Prostate gland (tissue), 2 donors: ENCODE measurements around the gene NHLH1. TPM values are rescaled to one million over a fixed set of nuclear protein-coding genes. Genes with fewer than 3 reads are reported as not detected.

Source experiments
- DNase-seq: peaks from one replicate; pipeline ENCODE4 v3.0.0-alpha.2; 2019; ENCODE audit warnings: low spot score
- H3K27ac ChIP-seq, 2 donors: fragments of 200-600 bp; sonication (generic); 2 replicates each; pipeline ENCODE4 v1.5.1; 2017 to 2019
- H3K27me3 ChIP-seq: fragments of 200-600 bp; sonication (generic); replicated peaks from 2 replicates; pipeline ENCODE4 v1.5.1; 2019; ENCODE audit not compliant: insufficient read depth
- H3K36me3 ChIP-seq, 2 donors: fragments of 200-600 bp; sonication (generic); 1 replicate in 1 of 2; 2 replicates in 1 of 2; pipeline versions ENCODE4 v1.5.1 to v1.8.1; 2017 to 2019
- H3K4me1 ChIP-seq: fragments of 200-600 bp; sonication (generic); replicated peaks from 2 replicates; pipeline ENCODE4 v1.5.1; 2019
- H3K4me3 ChIP-seq, 2 donors: fragments of 200-600 bp; sonication (generic); 2 replicates each; pipeline ENCODE4 v1.5.1; 2017 to 2019
- H3K9me3 ChIP-seq: fragments of 200-600 bp; sonication (generic); 2 replicates; pipeline ENCODE4 v1.5.1; 2017
- CTCF ChIP-seq, 4 experiments: fragments of 200-600 bp in 2 of 4; fragments of 450-650 bp in 2 of 4; sonication (generic) in 2 of 4; IDR thresholded peaks; 1 replicate in 3 of 4; 2 replicates in 1 of 4; pipeline ENCODE4 v1.5.1; 2016 to 2019; ENCODE audit warnings: antibody characterized with exemption in 4 of 4, mild to moderate bottlenecking in 2 of 4, moderate library complexity in 2 of 4
- POLR2A ChIP-seq: fragments of 450-650 bp; IDR thresholded peaks from one replicate; pipeline ENCODE4 v1.6.1; 2016; ENCODE audit warnings: antibody characterized with exemption, mild to moderate bottlenecking
- POLR2AphosphoS5 ChIP-seq: sonication (generic); formaldehyde crosslinking; IDR thresholded peaks from one replicate; pipeline ENCODE4 v1.6.1; 2017; ENCODE audit warnings: antibody characterized with exemption
- WGBS: methylation state at CpG from one replicate; pipeline ENCODE4 v1.1.5; 2018; 5-methylcytosine and 5-hydroxymethylcytosine counted together
- intact Hi-C: fragments of 100-400 bp; cut with DNase I; formaldehyde crosslinking; loops from one replicate; pipeline ENCODE4 v1.14.2; 2022
- total RNA-seq, 2 donors: library from RNA; depleted of rRNA; stranded (reverse); fragments of >200 nt; gene quantifications; one replicate each; pipeline ENCODE4 v1.1.0, GENCODE V29; 2016

The NHLH1 gene
- total RNA-seq, 2 donors from 2014 or later, result not detected

DNA sequence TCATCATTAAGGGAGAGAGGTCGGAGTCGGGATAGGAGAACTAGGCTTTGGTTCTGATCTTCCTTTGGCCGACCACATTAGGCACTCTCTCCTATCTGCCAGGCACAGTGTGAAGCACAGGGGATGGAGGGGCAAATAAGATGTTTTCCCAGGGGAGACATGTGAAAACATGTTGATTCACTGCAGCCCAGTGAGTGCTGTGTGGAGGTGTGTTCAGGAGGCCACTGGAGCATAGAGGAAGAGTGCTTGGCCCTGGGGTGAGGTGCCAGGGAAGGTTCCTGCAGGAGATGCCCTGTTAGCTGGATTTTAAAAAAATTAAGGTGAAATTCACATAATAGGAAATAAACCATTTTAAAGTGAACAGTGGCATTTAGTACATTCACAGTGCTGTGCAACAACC is 37.2 kb downstream of the NHLH1 start:
- Histone ChIP-seq H3K9me3 (no peaks in the 10 kb centered on the region), H3K27ac (no peak overlapping the region), H3K27me3 (no peaks in the 10 kb centered on the region), H3K4me3 (no peak overlapping the region), H3K4me1 (peaks cover 3% of the 10 kb centered on the region), H3K36me3 (no peaks in the 10 kb centered on the region)
- DNase-seq, result no peak
- intact Hi-C loops, result no loop called here
- TF ChIP-seq POLR2A, result no peak
- no peak for TF ChIP-seq POLR2AphosphoS5
- no peak for TF ChIP-seq CTCF (IDR thresholded peaks at IDR 0.05)
- WGBS, result 90% methylated on average over 3 of the region's 3 CpGs

GRCh38 chr1:160405331-160405877 is 38.5 kb downstream of the NHLH1 start:
- no peak for DNase-seq
- WGBS, result 77% methylated on average over 2 of the region's 2 CpGs
- peaks cover 3% of the 10 kb centered on the region for H3K4me1 ChIP-seq

DNA sequence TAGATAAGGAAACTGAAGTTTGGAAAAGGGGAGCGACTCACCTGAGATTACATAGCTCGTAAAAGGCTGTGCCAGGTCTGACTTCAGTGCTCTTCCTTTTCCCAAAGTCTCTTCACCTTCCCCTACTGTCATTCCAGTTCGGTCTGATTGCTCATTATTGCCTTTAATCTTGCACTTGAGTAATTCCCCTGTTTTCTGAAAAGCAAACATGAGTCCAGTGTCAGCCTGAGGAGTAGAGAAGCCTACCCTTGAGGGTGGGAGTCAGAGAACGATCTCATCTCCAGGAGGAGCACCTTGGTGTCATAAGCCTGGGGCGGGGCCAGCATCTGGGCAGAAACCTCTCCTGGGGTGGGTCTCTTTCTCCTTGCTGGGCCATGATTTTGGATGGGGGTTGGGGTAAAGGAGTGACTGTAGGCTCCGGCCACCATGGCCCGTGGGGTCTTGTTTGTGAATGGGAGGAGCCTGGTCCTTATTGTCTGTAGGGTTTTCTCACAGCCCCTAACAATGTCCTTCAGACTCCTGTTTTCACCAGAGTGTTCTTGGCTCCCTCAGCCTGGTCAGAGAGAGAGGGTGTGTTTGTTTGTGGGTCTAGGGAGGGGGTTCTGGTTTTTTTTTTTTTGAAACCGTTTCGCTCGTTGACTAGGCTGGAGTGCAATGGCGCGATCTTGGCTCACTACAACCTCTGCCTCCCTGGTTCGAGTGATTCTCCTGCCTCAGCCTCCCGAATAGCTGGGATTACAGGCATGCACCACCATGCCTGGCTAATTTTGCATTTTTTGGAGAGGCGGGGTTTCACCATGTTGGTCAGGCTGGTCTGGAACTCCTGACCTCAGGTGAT is 39.5 kb downstream of the NHLH1 start:
- H3K4me1 ChIP-seq, result peaks cover 3% of the 10 kb centered on the region
- intact Hi-C loops, result no loop called here
- DNase-seq, result no peak
- WGBS, result 81% methylated on average over 15 of the region's 15 CpGs
- H3K4me3 ChIP-seq, result no peak overlapping the region
- H3K9me3 ChIP-seq, result no peaks in the 10 kb centered on the region
- H3K36me3 ChIP-seq, result no peaks in the 10 kb centered on the region
- H3K27me3 ChIP-seq, result no peaks in the 10 kb centered on the region
- TF ChIP-seq POLR2A (no peak), CTCF (IDR thresholded peaks at IDR 0.05) (no peak), POLR2AphosphoS5 (no peak)
- no peak overlapping the region for H3K27ac ChIP-seq

More at GRCh38 chr1:160405331-160405877, 38.5 kb downstream of the NHLH1 start:
- H3K4me3 ChIP-seq, result no peak overlapping the region
- H3K27me3 ChIP-seq, result no peaks in the 10 kb centered on the region
- no peak overlapping the region for H3K27ac ChIP-seq
- no peaks in the 10 kb centered on the region for H3K9me3 ChIP-seq
- H3K36me3 ChIP-seq, result no peaks in the 10 kb centered on the region
- intact Hi-C loops, result no loop called here
- TF ChIP-seq POLR2A (no peak), CTCF (IDR thresholded peaks at IDR 0.05) (no peak), POLR2AphosphoS5 (no peak)

- no peaks in the 10 kb centered on the region for H3K4me1 ChIP-seq
- H3K27ac ChIP-seq, result no peak overlapping the region
- H3K27me3 ChIP-seq, result no peaks in the 10 kb centered on the region
- no peak for DNase-seq
- TF ChIP-seq POLR2AphosphoS5, result no peak
- no peak for TF ChIP-seq POLR2A
- TF ChIP-seq CTCF (IDR thresholded peaks at IDR 0.05), result no peak
- 38% methylated on average over 11 of the region's 12 CpGs for WGBS
- H3K36me3 ChIP-seq, result no peaks in the 10 kb centered on the region
- intact Hi-C loops, result no loop called here
- H3K9me3 ChIP-seq, result no peaks in the 10 kb centered on the region
- no peak overlapping the region for H3K4me3 ChIP-seq
Observed at GRCh38 chr1:160407839-160408801, 41.2 kb downstream of the NHLH1 start.
